Stimulated activated CD8-positive, alpha-beta memory T cell treated with anti-CD3 and anti-CD28 coated beads, Interleukin-4, amount 100 ng/mL, for 48 hours (primary cell): ENCODE data around the gene TXNRD1.
"Not testable (repeated sequence)": the region's sequence is repeated elsewhere in the genome, so short reads cannot be mapped to it uniquely, and the experiment has no call there.

Source experiments
- DNase-seq: peaks from one replicate; pipeline ENCODE4 v3.0.0-alpha.2; 2020

TXNRD1 gene

GRCh38 chr12:104332273-104332672 is 116.7 kb downstream of the TXNRD1 start:
- not testable (repeated sequence) for DNase-seq

GRCh38 chr12:104333692-104334255 is 118.2 kb downstream of the TXNRD1 start:
- DNase-seq = no peak

GRCh38 chr12:104334581-104334980 is 119.0 kb downstream of the TXNRD1 start:
- no peak for DNase-seq

GRCh38 chr12:104336115-104336514 is 120.5 kb downstream of the TXNRD1 start:
- no peak for DNase-seq

GRCh38 chr12:104337030-104337558 is 121.5 kb downstream of the TXNRD1 start:
- DNase-seq = no peak

- no peak for DNase-seq
Observed at GRCh38 chr12:104339663-104340062, 124.1 kb downstream of the TXNRD1 start.

- DNase-seq = no peak
Observed at GRCh38 chr12:104340177-104340576, 124.6 kb downstream of the TXNRD1 start.

- DNase-seq = no peak
Observed at GRCh38 chr12:104340925-104341611, 125.5 kb downstream of the TXNRD1 start.

GRCh38 chr12:104342147-104342546 is 126.6 kb downstream of the TXNRD1 start:
- DNase-seq = no peak

- no peak for DNase-seq
Observed at GRCh38 chr12:104342635-104343249, 127.2 kb downstream of the TXNRD1 start.

GRCh38 chr12:104344682-104345081 is 129.1 kb downstream of the TXNRD1 start:
- no peak for DNase-seq

- DNase-seq = no peak
Observed at GRCh38 chr12:104345234-104346066, 129.9 kb downstream of the TXNRD1 start.

GRCh38 chr12:104347374-104348075 is 131.9 kb downstream of the TXNRD1 start:
- DNase-seq = no peak

GRCh38 chr12:104348283-104348993 is 132.9 kb downstream of the TXNRD1 start:
- no peak for DNase-seq

GRCh38 chr12:104348994-104349494 is 133.5 kb downstream of the TXNRD1 start:
- DNase-seq = no peak

GRCh38 chr12:104350211-104351056 is 134.9 kb downstream of the TXNRD1 start:
- no peak for DNase-seq

GRCh38 chr12:104351057-104351983 is 135.7 kb downstream of the TXNRD1 start:
- DNase-seq = no peak

- DNase-seq = no peak
Observed at GRCh38 chr12:104352106-104352713, 136.6 kb downstream of the TXNRD1 start.
